GM23248 (cell line): Measurements from ENCODE around the gene C14orf119.

ENCODE experiments used
- EZH2 ChIP-seq: fragments of 200-600 bp; sonication (generic); IDR thresholded peaks from 2 replicates; pipeline ENCODE4 v1.6.1; 2018; ENCODE audit warnings: antibody characterized with exemption, mild to moderate bottlenecking; ENCODE audit not compliant: insufficient read depth, poor library complexity, severe bottlenecking
- EZH2phosphoT487 ChIP-seq: fragments of 200-600 bp; sonication (generic); IDR thresholded peaks from 2 replicates; pipeline ENCODE4 v1.6.1; 2018; ENCODE audit warnings: antibody characterized with exemption, moderate library complexity, mild to moderate bottlenecking, low read depth; ENCODE audit not compliant: insufficient read depth

- TF ChIP-seq EZH2 (no peak), EZH2phosphoT487 (no peak)
Observed at GRCh38 chr14:23097786-23098185, 2.5 kb downstream of the C14orf119 start.
